HG03521 (cell line): ENCODE measurements around the gene PLGRKT.
"Not testable (repeated sequence)": the region's sequence is repeated elsewhere in the genome, so short reads cannot be mapped to it uniquely, and the experiment has no call there.

Source experiments
- ATAC-seq: cut with Tn5 transposase; IDR thresholded peaks from one replicate; pipeline ENCODE4 v1.9.1; 2021; ENCODE audit warnings: mild to moderate bottlenecking, moderate library complexity; ENCODE audit not compliant: unreplicated experiment

Gene PLGRKT, protein sequence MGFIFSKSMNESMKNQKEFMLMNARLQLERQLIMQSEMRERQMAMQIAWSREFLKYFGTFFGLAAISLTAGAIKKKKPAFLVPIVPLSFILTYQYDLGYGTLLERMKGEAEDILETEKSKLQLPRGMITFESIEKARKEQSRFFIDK

DNA sequence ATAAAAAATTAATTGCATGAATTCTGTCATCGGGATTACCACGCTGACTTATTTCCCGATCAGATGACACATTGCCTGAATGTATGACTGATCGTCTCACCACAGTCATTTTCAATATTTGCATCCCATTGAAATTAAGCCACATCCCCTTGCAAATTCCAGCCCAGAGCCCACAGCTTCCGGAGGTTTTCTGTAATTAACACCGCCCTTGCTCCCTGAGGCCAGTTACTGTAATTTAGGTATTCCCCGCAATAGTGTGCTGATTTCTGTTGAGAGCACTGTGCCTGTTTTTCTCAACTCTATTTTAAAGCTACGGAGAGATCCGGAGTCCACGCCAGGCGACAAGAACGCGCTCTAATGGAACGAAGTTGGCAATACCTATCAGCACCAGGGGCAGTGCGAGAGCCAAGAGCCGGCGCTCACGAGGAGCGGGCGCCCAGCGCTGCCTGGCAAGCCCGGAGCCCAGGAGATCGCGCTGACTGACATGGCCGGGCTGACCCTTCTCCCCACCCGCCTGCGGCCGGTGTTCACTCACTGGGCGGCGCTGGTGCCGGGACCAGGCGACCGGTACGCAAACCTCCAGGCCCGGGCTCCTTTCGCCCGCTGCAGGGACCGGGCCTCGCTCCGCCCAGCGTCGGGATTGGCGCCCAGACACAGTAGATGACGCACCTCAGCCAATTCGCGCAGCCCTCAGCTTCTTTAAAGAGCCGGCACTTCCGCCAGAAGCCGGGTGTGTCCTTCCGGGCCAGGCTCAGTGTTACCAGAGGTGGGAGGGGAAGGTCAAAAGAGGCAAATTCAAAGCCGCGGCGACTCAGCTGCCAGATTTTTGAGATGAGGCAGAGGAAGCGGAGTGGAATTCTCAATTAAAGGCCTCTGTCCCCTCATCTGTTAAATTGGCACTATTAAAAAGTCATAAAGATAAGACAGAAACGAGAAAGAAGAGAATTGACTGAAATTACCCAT, at the start of gene PLGRKT:
PLGRKT (minus strand) TSS at position 672 of the 963 bp plus-strand sequence. CDS start 5,948 bp downstream, outside the sequence.
- ATAC-seq = peak; percentile 86

DNA sequence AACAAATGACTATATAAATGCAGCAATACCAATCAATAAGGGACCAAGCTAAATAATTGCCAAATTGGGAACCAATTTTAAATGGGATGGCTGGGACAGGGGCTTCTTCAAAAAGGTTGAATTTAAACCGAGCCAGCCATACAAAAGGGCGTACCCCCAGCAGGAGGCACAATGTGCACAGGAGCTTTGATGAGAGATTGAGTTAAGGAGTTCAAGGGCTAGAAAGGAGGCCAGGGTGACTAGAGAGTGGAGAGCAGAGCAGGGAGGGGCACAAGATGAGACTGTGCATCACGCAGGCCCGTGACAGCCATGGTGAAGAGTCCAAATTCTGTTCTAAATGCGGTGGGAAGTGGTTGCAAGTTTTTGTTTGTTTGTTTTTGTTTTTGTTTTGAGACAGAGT, 49.3 kb upstream of the PLGRKT start:
- ATAC-seq = no peak

DNA sequence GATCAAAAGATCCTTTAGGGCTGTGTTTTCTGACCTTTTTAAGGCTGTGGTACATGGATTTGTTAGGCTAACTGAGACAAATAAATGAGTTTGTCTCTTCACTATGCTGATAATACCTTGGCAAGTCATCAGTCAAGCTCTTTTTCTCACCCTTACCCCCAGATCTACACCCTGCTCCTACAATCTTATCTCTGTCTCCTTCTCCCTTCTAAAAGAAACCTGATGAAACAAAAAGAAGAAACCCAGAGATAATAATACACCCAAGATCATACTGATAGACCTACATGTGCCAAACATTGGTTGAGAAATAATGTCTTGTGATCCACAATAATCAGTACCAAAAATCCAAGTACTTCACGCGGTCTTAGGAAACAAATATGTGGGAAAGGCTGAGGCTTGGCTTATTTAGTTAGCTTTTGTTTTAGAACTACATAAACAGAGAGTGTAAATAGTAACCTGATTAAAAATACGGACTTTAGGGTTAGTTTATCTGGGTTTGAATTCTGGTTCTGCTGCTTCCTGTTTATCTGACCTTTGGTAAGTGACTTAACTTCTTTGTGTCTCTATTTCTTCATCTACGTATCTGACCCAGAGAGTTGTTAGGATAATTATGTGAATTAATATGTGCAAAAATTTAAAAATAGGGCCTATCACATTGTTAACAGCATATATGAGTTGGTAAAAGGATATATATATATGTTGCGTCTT, 47.8 kb upstream of the PLGRKT start:
- ATAC-seq = no peak

DNA sequence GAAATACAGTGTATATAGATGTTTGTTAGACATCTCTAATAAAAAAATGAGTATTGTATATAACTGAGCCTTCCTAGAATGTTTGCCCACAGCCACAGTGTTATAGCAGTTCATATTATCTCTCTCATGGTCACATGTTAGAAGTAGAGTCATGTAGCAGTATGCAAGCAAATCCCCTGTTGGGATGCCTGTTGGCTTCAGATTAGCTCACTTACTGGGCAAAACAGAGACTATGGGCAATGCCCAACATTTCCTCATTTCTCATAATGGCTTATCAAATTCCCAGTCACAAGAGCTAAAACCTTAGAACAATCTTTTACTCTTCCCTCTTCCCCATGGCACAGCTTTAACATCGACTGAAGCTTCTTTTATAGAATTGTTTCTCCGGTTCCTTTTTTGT, 45.6 kb upstream of the PLGRKT start:
- ATAC-seq = no peak

DNA sequence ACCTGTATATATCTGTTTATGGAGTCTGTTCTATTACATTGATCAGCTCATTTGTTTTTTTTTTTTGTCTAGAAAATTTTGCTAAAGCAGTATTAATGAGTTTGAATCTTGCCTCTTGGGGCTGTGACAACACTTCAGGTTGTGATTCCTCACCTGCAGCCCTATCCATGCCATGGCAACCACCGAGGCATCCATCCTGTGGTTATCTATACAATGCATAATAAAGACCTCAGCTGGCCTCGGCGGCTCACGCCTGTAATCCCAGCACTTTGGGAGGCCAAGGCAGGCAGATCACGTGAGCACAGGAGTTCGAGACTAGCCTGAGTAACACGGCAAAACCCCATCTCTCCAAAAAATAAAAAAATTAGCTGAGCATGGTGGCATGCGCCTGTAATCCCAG, 44.5 kb upstream of the PLGRKT start:
- no peak for ATAC-seq

DNA sequence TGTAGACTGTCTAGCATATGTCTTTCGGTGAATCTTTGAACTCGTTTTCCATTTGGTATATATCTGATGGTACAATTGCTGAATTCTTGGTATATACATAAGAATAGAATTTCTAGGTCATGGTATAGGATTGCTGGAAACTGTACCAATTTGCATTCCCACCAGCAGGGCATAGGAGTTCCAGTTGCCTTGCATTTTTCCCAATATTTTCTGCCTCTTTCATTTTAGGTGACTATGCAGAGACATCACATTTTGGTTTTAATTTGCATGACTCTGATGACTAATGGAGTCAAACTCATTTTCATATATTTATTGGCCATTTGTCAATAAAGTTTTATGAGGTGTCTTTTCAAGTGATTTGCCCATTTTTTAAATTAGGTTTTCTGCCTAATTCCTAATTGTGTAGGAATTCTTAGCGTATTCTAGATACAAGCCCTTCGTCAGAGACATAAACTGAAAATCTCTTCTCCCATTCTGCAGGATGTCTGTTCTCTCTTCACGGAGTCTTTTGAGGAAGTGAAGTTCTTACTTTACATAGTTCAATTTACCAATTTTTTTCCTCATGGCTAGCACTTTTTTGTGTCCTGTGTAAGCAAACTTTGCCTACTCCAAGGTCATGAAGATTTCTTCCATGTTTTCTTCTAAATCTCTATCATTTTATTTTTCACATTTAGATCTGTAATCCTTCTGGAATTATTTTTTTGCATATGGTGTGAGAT, 43.8 kb upstream of the PLGRKT start:
- ATAC-seq = no peak

DNA sequence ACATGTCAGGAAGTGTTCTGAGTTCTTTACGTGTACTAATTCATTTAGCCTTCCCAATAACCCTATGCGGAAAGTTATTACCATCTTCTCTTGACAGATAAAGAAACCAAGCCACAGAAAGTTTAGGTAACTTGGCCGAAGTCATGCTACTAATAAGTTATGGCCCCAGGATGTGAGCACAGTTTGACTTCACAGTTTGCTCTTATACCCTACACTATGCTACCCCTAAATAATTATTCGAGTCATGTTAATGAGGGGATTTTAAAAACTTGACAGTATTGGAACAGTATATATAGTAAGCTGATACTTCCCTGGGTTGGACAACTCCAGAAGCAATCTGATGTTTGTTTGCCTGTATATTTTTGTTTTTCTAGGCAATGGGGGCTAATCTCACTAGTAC, 43.2 kb upstream of the PLGRKT start:
- no peak for ATAC-seq

DNA sequence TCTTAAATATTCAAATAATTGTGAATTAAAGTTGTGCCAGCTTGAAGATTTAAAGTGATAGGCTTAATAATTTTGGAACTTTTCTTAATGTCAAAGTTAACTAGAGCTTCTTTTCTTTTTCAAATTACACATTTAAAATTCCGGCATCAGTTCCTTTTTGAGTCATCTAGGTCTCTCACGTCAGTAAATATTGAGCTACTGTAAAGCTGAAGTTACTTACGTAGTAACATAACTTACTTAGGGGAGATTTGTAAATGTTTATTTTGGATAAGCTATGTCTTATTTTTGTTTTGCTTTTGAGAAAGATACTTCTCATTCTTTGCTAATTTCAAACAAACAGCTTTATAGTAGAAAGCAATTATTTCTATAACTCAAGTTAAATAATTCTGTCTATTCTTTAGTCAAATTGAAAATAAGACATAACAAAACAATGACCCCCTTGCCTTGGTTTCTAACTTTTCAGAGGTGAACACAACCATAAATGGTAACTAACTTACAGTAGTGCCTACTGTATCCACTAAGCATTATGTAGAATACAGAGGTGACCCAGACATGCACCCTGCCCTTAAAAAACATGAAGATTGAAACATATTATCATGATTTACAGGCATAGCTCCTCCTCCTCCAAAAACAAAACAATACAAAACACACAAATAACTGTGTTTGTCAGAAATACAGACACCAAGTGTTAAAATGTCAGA, 42.4 kb upstream of the PLGRKT start:
- ATAC-seq = no peak

DNA sequence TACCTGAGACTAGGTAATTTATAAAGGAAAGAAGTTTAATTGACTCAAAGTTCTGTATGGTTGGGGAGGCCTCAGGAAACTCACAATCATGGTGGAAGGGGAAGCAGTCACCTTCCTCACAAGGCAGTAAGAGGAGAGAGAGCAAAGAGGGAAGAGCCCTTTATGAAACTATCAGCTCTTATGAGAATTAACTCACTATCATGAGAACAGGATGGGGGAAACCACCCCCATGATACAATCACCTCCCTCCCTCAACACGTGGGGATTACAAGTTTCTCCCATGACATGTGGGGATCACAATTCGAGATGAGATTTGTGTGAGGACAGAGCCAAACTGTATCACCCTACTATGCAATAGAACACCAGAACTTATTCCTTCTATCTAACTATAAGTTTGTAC, 40.5 kb upstream of the PLGRKT start:
- ATAC-seq = no peak

DNA sequence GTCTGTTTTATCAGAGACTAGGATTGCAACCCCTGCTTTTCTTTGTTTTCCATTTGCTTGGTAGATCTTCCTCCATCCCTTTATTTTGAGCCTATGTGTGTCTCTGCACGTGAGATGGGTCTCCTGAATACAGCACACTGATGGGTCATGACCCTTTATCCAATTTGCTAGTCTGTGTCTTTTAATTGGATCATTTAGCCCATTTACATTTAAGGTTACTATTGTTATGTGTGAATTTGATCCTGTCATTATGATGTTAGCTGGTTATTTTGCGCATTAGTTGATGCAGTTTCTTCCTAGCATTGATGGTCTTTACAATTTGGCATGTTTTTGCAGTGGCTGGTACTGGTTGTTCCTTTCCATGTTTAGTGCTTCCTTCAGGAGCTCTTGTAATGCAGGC, 37.9 kb upstream of the PLGRKT start:
- not testable (repeated sequence) for ATAC-seq

DNA sequence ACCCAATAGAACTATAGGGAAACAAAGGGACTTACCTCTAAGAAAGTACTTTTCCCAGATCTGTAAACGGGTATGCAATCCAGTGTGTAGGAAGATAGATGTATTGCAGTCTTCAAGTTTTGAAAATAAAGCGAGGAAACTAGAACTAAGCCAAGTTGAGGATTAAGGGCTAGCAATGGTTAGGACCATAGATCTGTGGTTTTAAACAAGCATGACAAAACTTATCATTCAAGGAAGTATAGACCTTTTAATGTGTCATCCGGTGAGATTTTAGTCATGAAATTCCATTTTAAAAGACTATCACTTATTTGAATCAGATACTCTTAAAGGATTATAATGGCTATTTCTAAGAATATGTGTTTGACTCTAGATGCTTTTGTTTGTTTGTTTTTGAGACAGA, 33.1 kb upstream of the PLGRKT start:
- ATAC-seq = no peak

DNA sequence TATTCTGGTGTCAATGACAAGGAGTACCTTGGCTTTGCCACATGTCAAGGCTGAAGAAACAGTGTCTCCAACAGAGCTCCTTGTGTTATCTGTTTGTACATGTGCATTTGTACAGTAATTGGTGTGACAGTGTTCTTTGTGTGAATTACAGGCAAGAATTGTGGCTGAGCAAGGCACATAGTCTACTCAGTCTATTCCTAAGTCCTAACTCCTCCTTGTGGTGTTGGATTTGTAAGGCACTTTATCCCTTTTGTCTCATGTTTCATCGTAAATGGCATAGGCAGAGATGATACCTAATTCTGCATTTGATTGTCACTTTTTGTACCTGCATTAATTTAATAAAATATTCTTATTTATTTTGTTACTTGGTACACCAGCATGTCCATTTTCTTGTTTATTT, 32.4 kb upstream of the PLGRKT start:
- no peak for ATAC-seq

DNA sequence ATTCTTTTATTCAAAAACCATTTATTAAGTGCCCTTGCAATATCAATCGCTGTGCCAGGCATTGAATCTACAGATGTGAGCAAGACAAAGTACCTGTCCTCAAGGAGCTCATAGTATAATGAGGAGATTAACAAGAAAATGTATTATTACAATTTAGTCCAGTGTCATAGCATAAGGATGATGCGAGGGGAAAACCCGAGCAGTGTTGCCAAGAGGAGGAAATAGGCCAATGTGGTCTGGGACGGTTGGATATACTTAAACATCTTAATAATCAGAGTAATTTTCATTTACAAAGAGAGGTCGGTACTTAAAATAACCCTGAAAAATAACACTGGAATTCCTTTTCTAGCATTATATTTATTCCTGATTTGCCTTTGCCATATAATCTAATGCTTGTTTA, 31.1 kb upstream of the PLGRKT start:
- no peak for ATAC-seq

DNA sequence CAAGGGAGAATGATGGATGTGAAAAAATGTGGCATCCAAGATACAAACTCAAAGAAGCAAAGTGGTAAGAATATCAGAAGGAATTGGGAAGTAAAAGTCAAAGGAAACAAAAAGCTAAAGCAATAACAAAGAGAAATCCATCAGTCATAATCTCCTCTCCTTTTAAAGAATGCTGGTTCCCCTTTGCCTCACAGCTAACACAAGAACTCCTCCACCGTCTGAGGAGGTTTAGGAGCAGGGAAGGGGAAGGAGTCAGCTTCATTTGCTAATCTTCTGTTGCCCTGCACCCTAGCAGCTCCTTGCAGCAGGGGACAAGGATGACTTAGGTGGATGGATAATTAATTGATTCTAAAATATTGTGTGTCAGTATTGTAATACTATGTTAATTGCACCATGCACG, 29.0 kb upstream of the PLGRKT start:
- ATAC-seq = no peak

DNA sequence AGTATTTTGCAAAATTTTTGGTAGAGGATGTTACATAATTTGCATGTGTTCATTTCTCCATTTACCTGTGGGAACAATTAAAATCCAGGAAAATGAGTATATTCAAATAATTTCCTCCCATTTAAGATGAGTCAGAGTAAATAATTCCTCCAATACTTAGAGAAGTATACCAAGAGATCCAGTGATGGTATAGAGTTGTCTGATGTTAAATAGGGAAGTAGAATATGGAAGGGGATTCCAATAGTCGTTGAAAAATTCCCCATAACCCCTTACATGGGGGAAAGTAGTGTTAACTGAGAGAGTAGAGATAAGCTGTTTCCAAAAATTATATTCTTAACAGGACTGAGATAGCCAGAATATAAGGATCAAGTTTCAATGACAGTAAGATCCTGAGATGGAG, 28.3 kb upstream of the PLGRKT start:
- ATAC-seq = no peak

DNA sequence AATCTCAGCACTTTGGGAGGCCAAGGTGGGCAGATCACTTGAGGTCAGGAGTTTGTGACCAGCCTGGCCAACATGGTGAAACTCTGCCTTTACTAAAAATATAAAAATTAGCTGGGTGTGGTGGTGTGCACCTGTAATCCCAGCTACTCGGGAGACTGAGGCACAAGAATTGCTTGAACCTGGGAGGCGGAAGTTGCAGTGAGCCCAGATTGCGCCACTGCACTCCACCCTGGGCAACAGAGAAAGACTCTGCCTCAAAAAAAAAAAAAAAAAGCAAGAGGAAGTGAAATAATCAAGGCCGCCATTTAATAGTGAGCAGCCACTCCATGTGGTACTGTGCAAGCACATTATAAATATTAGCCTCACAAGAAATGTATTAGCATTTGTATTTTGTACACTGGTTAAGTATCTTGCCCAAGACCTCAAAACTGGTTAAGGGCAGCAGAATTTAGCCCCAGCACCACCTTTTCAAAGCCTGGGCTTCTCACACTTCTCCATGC, 27.2 kb upstream of the PLGRKT start:
- ATAC-seq = not testable (repeated sequence)

DNA sequence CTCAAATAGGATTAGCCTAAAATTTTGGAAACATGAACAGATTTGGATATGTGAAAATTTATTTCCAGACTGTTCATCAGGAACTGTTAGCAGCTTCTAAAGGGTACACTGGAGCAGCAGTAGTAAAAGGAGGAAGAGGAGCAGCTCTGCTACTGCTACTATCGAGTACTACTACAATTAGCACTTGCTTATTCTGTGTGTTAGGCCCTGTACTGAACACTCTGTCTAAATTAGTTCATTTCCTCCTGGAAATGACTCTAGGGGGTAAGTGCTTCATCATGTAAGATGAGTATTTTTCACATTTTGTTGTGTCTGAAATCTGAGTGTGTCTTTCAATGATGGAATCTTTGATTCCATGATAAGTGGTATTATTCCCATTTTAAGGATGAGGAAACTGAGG, 22.4 kb upstream of the PLGRKT start:
- no peak for ATAC-seq

DNA sequence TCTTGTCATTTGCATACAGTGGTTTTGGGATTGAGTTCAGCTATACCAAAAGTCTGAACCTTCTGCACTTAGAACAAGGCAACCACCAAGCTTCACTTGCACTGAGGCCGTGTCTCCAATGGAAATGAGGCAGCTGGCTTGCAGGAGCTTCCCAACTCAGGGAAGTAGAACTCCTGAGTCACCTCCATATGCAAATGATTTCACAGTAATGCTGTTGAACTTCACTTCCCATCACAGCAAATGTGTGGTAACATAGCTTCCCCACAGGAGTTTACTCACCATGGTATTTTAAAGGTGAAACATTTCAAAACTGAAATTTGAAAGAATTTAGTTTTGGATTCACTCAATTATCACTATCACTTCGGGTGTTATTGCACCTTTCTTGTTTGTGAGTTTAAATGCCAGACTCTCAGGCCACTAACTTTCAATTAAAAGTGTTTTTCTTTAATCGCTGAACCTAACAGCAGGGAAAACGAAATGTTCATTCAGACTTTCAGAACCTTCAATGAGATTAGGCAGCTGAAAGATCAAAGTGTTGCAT, 21.6 kb upstream of the PLGRKT start:
- no peak for ATAC-seq

DNA sequence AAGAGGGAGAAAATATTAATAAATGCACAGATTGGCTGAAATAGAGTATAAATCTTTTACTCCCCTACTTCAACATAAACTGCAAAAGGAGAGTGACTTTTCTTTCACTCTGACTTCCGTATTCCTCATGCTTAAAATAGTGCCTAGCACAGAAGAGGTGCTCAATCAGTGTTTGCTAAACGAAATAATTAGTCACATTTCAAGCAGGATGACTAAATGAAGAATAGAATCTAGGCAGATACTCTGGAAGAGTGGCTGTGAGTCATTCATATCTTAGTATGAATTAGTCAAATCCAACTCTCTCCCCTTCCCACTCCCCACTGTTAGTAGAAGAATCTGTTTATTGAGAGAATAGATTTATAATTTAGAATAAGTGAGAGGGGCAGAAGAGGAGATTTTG, 17.5 kb upstream of the PLGRKT start:
- no peak for ATAC-seq

DNA sequence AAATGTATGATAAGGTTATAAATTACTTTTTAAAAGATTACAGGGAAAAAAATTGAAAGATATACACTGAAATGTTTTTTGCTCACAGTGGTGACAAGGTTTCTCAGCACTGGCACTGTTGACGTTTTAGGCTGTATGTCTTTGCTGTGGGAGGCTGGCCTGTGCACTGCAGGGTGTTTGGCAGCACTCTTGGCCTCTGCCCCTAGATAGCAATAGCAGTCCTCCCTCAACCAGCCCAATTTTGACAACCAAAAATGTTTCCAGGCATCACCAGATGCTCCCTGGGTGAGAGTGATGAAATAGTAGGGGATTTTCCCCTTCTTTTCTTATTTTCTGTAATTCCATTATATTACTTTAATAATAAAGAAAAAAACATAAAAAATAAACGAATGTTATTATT, 15.9 kb upstream of the PLGRKT start:
- ATAC-seq = peak; percentile 30
